GM12864 (cell line): ENCODE data around the gene TMEM248.

Experiments
- DNase-seq: peaks from one replicate; pipeline ENCODE4 v3.0.0-alpha.2; 2011; ENCODE audit warnings: low read depth
- H3K4me3 ChIP-seq: 2 replicates; pipeline ENCODE4 v1.5.1; 2011; ENCODE audit warnings: mild to moderate bottlenecking, low read depth, low read length, control low read depth
- CTCF ChIP-seq: IDR thresholded peaks from 2 replicates; pipeline ENCODE4 v1.5.1; 2011; ENCODE audit warnings: low read depth, mild to moderate bottlenecking, moderate library complexity, low read length, control low read depth, inconsistent platforms; ENCODE audit errors: missing control alignments

The TMEM248 gene

DNA sequence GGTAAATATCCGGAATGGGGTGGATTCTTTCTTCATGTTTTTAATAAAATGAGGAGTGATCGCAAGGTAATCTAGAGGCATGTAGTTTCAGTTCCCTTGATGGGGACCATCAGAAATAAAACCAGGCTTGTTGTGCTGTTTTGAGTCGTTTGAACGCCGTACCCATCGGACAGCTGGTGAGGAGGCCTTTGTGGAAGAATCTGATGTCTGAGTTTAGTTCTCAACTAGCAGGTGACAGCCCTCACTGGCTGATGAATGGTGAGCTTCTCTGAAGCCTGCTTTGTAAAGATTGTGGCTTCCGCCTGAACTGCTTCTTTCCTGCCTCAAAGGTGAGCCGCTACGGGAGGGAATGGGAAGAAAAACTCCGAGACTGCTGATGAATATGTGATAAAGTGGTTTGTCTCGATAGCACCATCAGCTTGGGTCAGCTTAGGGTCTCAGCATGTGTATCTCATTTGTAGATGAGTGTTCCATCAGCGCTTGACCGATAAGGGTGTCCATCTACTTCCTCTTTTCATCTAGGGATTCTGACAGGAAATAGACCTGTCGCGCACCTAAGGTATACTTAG is 977 bp downstream of the TMEM248 start:
- no peak for TF ChIP-seq CTCF
- peak; percentile 22 for DNase-seq
- peak overlapping the region; percentile 78 for H3K4me3 ChIP-seq

GRCh38 chr7:66925255-66925654 is 4.2 kb downstream of the TMEM248 start:
- no peak overlapping the region for H3K4me3 ChIP-seq
- DNase-seq: no peak
- TF ChIP-seq CTCF: no peak

GRCh38 chr7:66927348-66927948 is 6.4 kb downstream of the TMEM248 start:
- H3K4me3 ChIP-seq: no peak overlapping the region
- TF ChIP-seq CTCF: no peak
- DNase-seq: no peak

- H3K4me3 ChIP-seq: no peak overlapping the region
- no peak for DNase-seq
- TF ChIP-seq CTCF: no peak
Observed at GRCh38 chr7:66928388-66928787, 7.4 kb downstream of the TMEM248 start.

DNA sequence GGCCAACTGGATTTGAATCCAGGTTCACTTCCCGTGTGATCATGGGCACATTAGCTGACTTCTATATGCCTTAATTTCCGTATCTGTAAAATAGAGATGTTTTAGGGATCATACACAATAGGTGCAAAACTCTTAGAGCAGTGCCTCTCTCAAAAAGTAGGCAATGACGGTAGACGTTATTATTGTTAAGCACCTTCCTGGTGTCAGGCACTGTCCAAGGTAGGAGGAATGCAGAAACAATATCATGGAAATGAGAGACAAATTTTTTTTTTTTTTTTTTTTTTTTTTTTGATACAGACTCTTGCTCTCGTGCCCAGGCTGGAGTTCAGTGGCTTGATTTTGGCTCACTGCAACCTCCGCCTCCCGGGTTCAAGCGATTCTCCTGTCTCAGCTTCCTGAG is 8.1 kb downstream of the TMEM248 start:
- TF ChIP-seq CTCF: no peak
- H3K4me3 ChIP-seq: no peak overlapping the region
- no peak for DNase-seq

- no peak for DNase-seq
- no peak for TF ChIP-seq CTCF
- no peak overlapping the region for H3K4me3 ChIP-seq
Observed at GRCh38 chr7:66929935-66930334, 8.9 kb downstream of the TMEM248 start.

DNA sequence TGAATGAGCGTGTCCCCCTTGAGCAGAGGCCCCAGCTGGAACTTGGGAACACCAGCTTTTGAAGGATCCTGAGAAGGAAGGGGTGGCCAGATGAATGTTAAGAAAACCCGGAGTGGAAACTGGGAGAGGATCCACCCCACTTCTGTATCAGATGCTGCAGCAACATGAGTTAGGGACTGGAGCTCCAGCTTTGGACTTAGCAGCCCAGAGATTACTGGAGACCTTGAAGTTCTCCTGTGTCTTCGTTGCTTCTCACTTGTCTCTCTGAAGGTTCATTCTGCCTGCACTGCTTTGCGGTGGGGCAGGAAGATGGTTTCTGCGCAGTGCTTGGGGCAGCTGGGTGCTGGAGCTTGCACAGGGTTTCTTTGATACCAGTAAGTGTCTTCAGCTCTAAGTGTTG is 9.3 kb downstream of the TMEM248 start:
- H3K4me3 ChIP-seq: no peak overlapping the region
- DNase-seq: no peak
- no peak for TF ChIP-seq CTCF
